GM23248 (cell line): Measurements from ENCODE around the gene F2RL2. TPM values are rescaled to one million over a fixed set of nuclear protein-coding genes. Genes with fewer than 3 reads are reported as not detected.

ENCODE experiments used
- DNase-seq: peaks from one replicate; pipeline ENCODE4 v3.0.0-alpha.2; 2015
- H2AFZ ChIP-seq: fragments of 200-600 bp; sonication (generic); 2 replicates; pipeline ENCODE4 v1.6.1; 2016; ENCODE audit warnings: antibody characterized with exemption
- H3F3A ChIP-seq: fragments of 200-600 bp; sonication (generic); 2 replicates; pipeline ENCODE4 v1.6.1; 2016; ENCODE audit warnings: mild to moderate bottlenecking, antibody characterized with exemption, mixed run types; ENCODE audit not compliant: insufficient read depth
- H3K27ac ChIP-seq: fragments of 200-600 bp; sonication (generic); 2 replicates; pipeline ENCODE4 v1.5.1; 2016; ENCODE audit warnings: mild to moderate bottlenecking
- H3K27me3 ChIP-seq: fragments of 200-600 bp; sonication (generic); replicated peaks from 2 replicates; pipeline ENCODE4 v1.6.1; 2016; ENCODE audit warnings: mild to moderate bottlenecking; ENCODE audit not compliant: insufficient read depth
- H3K36me3 ChIP-seq: fragments of 200-600 bp; sonication (generic); 2 replicates; pipeline ENCODE4 v1.6.1; 2016; ENCODE audit warnings: low read depth, mild to moderate bottlenecking
- H3K4me1 ChIP-seq: fragments of 200-600 bp; sonication (generic); 2 replicates; pipeline ENCODE4 v1.6.1; 2016; ENCODE audit warnings: mild to moderate bottlenecking; ENCODE audit not compliant: insufficient read depth
- H3K4me2 ChIP-seq: fragments of 200-600 bp; sonication (generic); one replicate; pipeline ENCODE4 v1.6.1; 2016; ENCODE audit warnings: mild to moderate bottlenecking; ENCODE audit not compliant: unreplicated experiment
- H3K4me3 ChIP-seq: fragments of 200-600 bp; sonication (generic); 2 replicates; pipeline ENCODE4 v1.5.1; 2016; ENCODE audit warnings: mild to moderate bottlenecking
- H3K79me2 ChIP-seq: fragments of 200-600 bp; sonication (generic); 2 replicates; pipeline ENCODE4 v1.6.1; 2016; ENCODE audit warnings: mild to moderate bottlenecking; ENCODE audit not compliant: insufficient read depth
- H3K9ac ChIP-seq: fragments of 200-600 bp; sonication (generic); 2 replicates; pipeline ENCODE4 v1.6.1; 2016; ENCODE audit warnings: mild to moderate bottlenecking
- H3K9me2 ChIP-seq: fragments of 200-600 bp; sonication (generic); 2 replicates; pipeline ENCODE4 v1.6.1; 2016; ENCODE audit warnings: mixed run types, mild to moderate bottlenecking, moderate library complexity; ENCODE audit not compliant: insufficient read depth
- H3K9me3 ChIP-seq: fragments of 200-600 bp; sonication (generic); one replicate; pipeline ENCODE4 v1.6.1; 2017; ENCODE audit warnings: low read depth
- H4K20me1 ChIP-seq: fragments of 200-600 bp; sonication (generic); 2 replicates; pipeline ENCODE4 v1.6.0; 2016; ENCODE audit not compliant: insufficient read depth
- EZH2 ChIP-seq: fragments of 200-600 bp; sonication (generic); IDR thresholded peaks from 2 replicates; pipeline ENCODE4 v1.6.1; 2018; ENCODE audit warnings: antibody characterized with exemption, mild to moderate bottlenecking; ENCODE audit not compliant: insufficient read depth, poor library complexity, severe bottlenecking
- EZH2phosphoT487 ChIP-seq: fragments of 200-600 bp; sonication (generic); IDR thresholded peaks from 2 replicates; pipeline ENCODE4 v1.6.1; 2018; ENCODE audit warnings: antibody characterized with exemption, moderate library complexity, mild to moderate bottlenecking, low read depth; ENCODE audit not compliant: insufficient read depth
- WGBS, 2 experiments: methylation state at CpG; one replicate each; pipeline ENCODE4 v1.1.6; 2015 to 2017; ENCODE audit warnings: low lambda C conversion rate in 2 of 2, low coverage in 1 of 2; ENCODE audit errors: missing lambda C conversion rate in 2 of 2; 5-methylcytosine and 5-hydroxymethylcytosine counted together
- in situ Hi-C: fragments of 300-500 bp; cut with MboI; formaldehyde crosslinking; loops from 2 replicates; pipeline ENCODE4 v1.15.0; 2020
- polyA plus RNA-seq: library from polyadenylated mRNA; unstranded; fragments of >200 nt; fragmentation: Nextera tagmentation; extraction: Ambion mirVana; gene quantifications from 2 replicates; pipeline ENCODE4 v1.2.1, GENCODE V29; 2016
- total RNA-seq: library from RNA; depleted of rRNA; stranded (reverse); fragments of >200 nt; shearing (Covaris generic); gene quantifications from 2 replicates; pipeline ENCODE4 v1.2.3, GENCODE V29; 2014

The F2RL2 gene
- total and polyA plus RNA-seq, 2 experiments from 2014 or later: not detected

DNA sequence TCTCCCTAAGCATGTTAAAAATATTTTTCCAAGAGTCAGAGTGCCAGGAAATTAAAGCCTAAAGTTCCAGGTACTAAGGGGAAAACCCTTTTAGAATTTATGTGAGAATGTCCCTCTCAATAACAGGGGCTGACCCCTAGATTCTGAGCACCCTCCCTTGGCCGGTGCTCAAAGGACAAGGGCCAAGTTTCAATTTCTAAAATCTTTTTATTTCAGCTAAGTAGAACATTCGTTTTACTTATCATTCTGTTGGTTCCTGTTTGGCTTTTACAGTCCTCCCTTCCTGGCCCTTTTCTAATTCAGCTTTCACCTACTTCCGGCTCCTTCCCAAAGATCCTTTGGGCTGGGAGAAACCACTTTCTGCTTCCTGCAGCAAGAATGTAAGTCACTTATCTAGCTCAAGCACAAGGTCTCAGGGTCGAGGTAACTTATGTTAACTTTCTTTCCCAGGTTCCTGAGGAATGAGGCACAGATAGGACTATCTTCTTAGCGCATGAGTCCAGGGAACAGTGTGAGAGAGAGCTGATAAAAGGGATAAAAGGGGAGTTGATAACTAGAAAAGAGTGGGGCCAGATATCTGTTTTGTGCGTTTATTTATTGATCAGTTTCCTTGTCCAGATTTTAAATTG is 34.6 kb upstream of the F2RL2 start:
- 48 to 51% methylated on average over 6 of the region's 6 CpGs for WGBS, 2 experiments
- H2AFZ ChIP-seq: no peak overlapping the region
- H3K27me3 ChIP-seq: peaks cover 25% of the 10 kb centered on the region; the same call in 1 of the 2 replicates
- no peak overlapping the region for H3K4me2 ChIP-seq
- no peak overlapping the region for H3K4me3 ChIP-seq
- H3K9ac ChIP-seq: no peak overlapping the region
- no peaks in the 10 kb centered on the region for H3K9me2 ChIP-seq
- H4K20me1 ChIP-seq: no peaks in the 10 kb centered on the region
- in situ Hi-C loops: no loop called here
- H3K9me3 ChIP-seq: no peaks in the 10 kb centered on the region
- no peaks in the 10 kb centered on the region for H3K36me3 ChIP-seq
- no peaks in the 10 kb centered on the region for H3F3A ChIP-seq
- TF ChIP-seq EZH2phosphoT487 (no peak), EZH2 (no peak)
- H3K27ac ChIP-seq: no peak overlapping the region
- no peaks in the 10 kb centered on the region for H3K4me1 ChIP-seq
- H3K79me2 ChIP-seq: no peaks in the 10 kb centered on the region
- no peak for DNase-seq

DNA sequence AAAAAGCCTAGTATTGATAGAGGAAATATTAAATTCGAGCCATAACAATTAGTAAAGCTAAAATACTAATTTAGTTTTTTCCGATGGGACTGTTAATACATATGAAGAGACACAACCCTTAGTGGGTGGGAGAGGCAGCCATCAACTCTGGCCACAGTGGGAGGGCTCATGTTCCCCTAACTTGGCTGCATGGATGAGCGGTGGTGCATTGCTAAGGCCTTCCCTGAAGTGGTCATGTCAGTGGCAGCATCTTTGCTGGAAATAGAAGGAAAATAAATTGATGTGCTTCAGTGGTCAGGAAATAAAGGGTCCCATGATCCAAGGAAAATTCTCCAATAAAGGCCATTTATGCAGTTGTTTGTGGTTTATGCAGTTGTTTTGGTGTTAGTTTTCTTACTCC is 33.9 kb upstream of the F2RL2 start:
- Histone ChIP-seq H3K9me3 (no peaks in the 10 kb centered on the region), H3K9me2 (no peaks in the 10 kb centered on the region)

DNA sequence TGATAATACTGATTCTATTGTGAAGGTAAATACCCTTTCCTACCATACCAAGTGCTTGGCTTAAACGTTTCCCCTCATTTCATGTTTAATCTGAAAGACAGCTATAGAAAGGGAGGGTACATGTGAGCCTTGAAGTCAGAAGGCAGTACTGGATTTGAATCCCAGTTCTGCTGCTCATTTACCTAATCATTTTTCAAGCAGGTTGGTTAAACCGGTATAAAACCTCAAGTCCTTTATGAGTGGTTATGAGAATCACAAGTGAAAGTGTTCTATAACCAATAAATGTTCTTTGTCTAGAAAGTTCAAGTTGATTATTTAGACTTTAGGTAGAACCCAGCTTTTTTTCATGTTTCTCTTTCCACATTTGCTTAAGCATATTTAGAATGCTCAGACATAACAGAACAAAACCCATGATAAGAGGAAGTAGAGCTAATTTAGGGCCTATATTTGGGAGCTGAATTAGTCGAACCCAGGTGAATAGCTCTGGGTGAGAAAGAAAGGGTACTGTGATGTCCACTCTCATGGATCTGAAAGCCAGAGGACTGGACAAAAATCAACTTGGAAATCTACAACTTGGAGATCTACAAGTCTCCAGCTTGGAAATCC is 29.7 kb upstream of the F2RL2 start:
- Histone ChIP-seq H3K27ac (no peak overlapping the region), H2AFZ (no peak overlapping the region), H3K4me3 (no peak overlapping the region), H3K79me2 (no peaks in the 10 kb centered on the region), H3K4me1 (no peaks in the 10 kb centered on the region), H3F3A (no peaks in the 10 kb centered on the region), H3K36me3 (no peaks in the 10 kb centered on the region), H3K27me3 (peaks cover 12% of the 10 kb centered on the region), H3K9me2 (no peaks in the 10 kb centered on the region), H3K9me3 (no peaks in the 10 kb centered on the region), H3K9ac (no peak overlapping the region), H4K20me1 (no peaks in the 10 kb centered on the region), H3K4me2 (no peak overlapping the region)
- in situ Hi-C loops: no loop called here
- WGBS, 2 experiments: 83 to 84% methylated on average over 3 of the region's 3 CpGs
- no peak for TF ChIP-seq EZH2
- no peak for TF ChIP-seq EZH2phosphoT487
- no peak for DNase-seq

More for the DNA sequence above, 33.9 kb upstream of the F2RL2 start:
- H3K27ac ChIP-seq: no peak overlapping the region
- H3K9ac ChIP-seq: no peak overlapping the region
- no peak overlapping the region for H2AFZ ChIP-seq
- no peaks in the 10 kb centered on the region for H3K36me3 ChIP-seq
- no peaks in the 10 kb centered on the region for H3K4me1 ChIP-seq
- TF ChIP-seq EZH2phosphoT487: no peak
- TF ChIP-seq EZH2: no peak
- WGBS, 2 experiments: 83 to 85% methylated on average over 3 of the region's 3 CpGs
- H3K79me2 ChIP-seq: no peaks in the 10 kb centered on the region
- no peak overlapping the region for H3K4me2 ChIP-seq
- H3K4me3 ChIP-seq: no peak overlapping the region
- H3F3A ChIP-seq: no peaks in the 10 kb centered on the region
- no peaks in the 10 kb centered on the region for H4K20me1 ChIP-seq
- DNase-seq: no peak
- H3K27me3 ChIP-seq: peaks cover 25% of the 10 kb centered on the region
- in situ Hi-C loops: no loop called here

DNA sequence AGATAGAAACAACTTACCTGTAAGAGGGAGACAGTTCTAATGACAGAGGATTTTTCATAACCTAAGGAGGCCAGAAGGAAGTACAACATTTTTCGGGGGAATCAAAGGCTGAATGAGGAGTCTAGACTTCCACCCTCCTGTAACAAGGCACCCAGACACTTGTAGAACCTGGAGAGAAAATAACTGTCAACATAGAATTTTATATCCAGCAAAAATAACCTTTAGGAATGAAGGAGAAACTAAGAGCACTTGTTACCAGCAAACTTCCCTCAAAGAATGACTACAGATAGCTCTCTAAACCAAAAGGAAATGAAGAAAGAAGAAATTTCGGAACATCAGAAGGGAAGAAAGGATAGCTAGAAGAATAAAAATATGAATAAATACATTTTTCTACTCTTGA is 25.9 kb upstream of the F2RL2 start:
- Histone ChIP-seq H3K27ac (no peak overlapping the region), H4K20me1 (no peaks in the 10 kb centered on the region), H3K27me3 (peaks cover 9% of the 10 kb centered on the region), H3F3A (no peaks in the 10 kb centered on the region), H3K4me2 (no peak overlapping the region), H3K79me2 (no peaks in the 10 kb centered on the region), H3K4me3 (no peak overlapping the region), H3K36me3 (no peaks in the 10 kb centered on the region), H3K9ac (no peak overlapping the region), H3K9me2 (no peaks in the 10 kb centered on the region), H3K9me3 (no peaks in the 10 kb centered on the region), H3K4me1 (no peaks in the 10 kb centered on the region), H2AFZ (no peak overlapping the region)
- 63 to 64% methylated on average over 2 of the region's 2 CpGs for WGBS, 2 experiments
- no peak for TF ChIP-seq EZH2phosphoT487
- no peak for TF ChIP-seq EZH2
- no peak for DNase-seq
- in situ Hi-C loops: no loop called here
